Thyroid gland (tissue), 4 donors: Measurements from ENCODE around the gene FEZF2.

Experiments
- POLR2A ChIP-seq, 2 donors: fragments of 450-650 bp; IDR thresholded peaks; one replicate each; pipeline ENCODE4 v1.6.1; 2017; ENCODE audit warnings: antibody characterized with exemption in 2 of 2, mild to moderate bottlenecking in 2 of 2, moderate library complexity in 1 of 2
- TF ChIP-seq, protein P1 (sequence below), 6 experiments: fragments of 200-600 bp in 3 of 6; fragments of 450-650 bp in 3 of 6; sonication (generic) in 3 of 6; IDR thresholded peaks; one replicate each; pipeline ENCODE4 v1.5.1; 2016 to 2019; ENCODE audit warnings: antibody characterized with exemption in 6 of 6, mild to moderate bottlenecking in 2 of 6, inconsistent platforms in 1 of 6, moderate library complexity in 1 of 6

DNA sequence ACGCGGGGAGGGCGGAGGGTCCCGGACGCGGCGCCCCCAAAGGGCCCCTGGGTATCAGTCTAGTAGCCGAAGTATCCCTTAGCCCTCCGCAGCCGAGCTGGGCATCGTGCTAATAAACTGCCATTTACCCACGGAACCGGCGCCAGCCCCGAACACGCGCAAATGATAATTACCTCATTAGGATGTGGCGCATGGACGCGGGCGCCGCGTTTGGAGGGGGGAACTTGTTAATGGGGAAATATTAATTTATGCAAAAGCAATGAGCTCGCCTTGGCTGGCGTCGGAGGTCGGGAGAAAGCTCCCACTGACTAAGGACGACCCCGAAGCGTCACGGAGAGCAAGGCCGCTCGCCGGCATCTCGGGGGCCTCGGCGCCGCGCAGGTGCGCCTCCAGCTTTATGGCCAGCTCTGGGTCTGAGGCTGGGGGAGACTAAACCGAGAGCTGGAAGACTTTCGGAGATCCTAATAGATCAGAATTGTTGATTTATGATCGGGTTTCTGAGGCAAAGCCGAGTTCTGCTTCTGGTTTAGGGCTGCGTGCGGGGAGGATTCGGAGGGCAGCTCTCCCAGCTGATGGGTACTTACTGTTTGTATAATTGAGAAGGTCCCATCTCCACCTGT, 474 bp upstream of the FEZF2 start:
- TF ChIP-seq, protein P1, sequence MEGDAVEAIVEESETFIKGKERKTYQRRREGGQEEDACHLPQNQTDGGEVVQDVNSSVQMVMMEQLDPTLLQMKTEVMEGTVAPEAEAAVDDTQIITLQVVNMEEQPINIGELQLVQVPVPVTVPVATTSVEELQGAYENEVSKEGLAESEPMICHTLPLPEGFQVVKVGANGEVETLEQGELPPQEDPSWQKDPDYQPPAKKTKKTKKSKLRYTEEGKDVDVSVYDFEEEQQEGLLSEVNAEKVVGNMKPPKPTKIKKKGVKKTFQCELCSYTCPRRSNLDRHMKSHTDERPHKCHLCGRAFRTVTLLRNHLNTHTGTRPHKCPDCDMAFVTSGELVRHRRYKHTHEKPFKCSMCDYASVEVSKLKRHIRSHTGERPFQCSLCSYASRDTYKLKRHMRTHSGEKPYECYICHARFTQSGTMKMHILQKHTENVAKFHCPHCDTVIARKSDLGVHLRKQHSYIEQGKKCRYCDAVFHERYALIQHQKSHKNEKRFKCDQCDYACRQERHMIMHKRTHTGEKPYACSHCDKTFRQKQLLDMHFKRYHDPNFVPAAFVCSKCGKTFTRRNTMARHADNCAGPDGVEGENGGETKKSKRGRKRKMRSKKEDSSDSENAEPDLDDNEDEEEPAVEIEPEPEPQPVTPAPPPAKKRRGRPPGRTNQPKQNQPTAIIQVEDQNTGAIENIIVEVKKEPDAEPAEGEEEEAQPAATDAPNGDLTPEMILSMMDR (IDR thresholded peaks at IDR 0.05) = no peak
- TF ChIP-seq POLR2A (IDR thresholded peaks at IDR 0.05) = no peak
